HepG2 (cell line): ENCODE results near the gene SAPCD2. TPM values are rescaled to one million over a fixed set of nuclear protein-coding genes. Genes with fewer than 3 reads are reported as not detected.
A peak's percentile ranks its signal among the peaks of the same experiment; 100 is the strongest.

Experiments
- ATAC-seq: fragments of 200-7000 bp; cut with Tn5 transposase; 3 replicates; pipeline ENCODE4 v1.9.1; 2020; ENCODE audit warnings: mild to moderate bottlenecking, moderate library complexity
- BruUV-seq: library from RNA; stranded (reverse); fragments of 400-500 nt; replicated peaks from 2 replicates; lab custom pipeline; 2021; lab: Mats Ljungman, UMichigan
- CTCF ChIA-PET: fragments of 300-600 bp; formaldehyde crosslinking; extraction: SDS; loops from one replicate; lab custom pipeline; 2021; ENCODE audit warnings: low total read pairs, inconsistent platforms, low intra/inter-chr PET ratio; lab: Yijun Ruan, JAX
- POLR2A ChIA-PET: fragments of 350-600 bp; sonication (Branson Sonifier 250); formaldehyde crosslinking; loops from one replicate; lab custom pipeline; 2020; ENCODE audit warnings: antibody characterized with exemption, inconsistent platforms; lab: Yijun Ruan, JAX
- DNase-seq: peaks from one replicate; pipeline ENCODE4 v3.0.0-alpha.2; 2015; ENCODE audit warnings: low spot score
- FAIRE-seq: peaks from 3 replicates; lab custom pipeline; 2011; peaks lifted over from hg19 to GRCh38; lab: Jason Lieb, UNC
- H2AFZ ChIP-seq: one replicate; pipeline ENCODE4 v1.6.1; 2011; ENCODE audit warnings: low read length, inconsistent platforms
- H3K27ac ChIP-seq: fragments of 300-600 bp; 3 replicates; pipeline ENCODE4 v1.8.0; 2011; ENCODE audit warnings: mixed run types, mild to moderate bottlenecking, mixed read lengths, low read length, inconsistent platforms; ENCODE audit not compliant: insufficient read depth; ENCODE audit errors: extremely low read length
- H3K27me3 ChIP-seq, 2 experiments: fragments of 200-600 bp in 1 of 2; 2 replicates in 1 of 2; 3 replicates in 1 of 2; pipeline versions ENCODE4 v1.6.0 to v1.8.0; 2011; ENCODE audit warnings: low read length in 2 of 2, mild to moderate bottlenecking in 2 of 2, moderate library complexity in 2 of 2, inconsistent platforms in 1 of 2; ENCODE audit not compliant: insufficient read depth in 2 of 2, control insufficient read depth in 1 of 2
- H3K36me3 ChIP-seq, 2 experiments: fragments of 200-600 bp in 1 of 2; replicated peaks in 1 of 2; 2 replicates in 1 of 2; 3 replicates in 1 of 2; pipeline versions ENCODE4 v1.5.1 to v1.8.0; 2011; ENCODE audit warnings: low read length in 2 of 2, inconsistent platforms in 1 of 2; ENCODE audit not compliant: insufficient read depth in 2 of 2, control insufficient read depth in 1 of 2
- H3K4me1 ChIP-seq: 2 replicates; pipeline ENCODE4 v1.5.1; 2012; ENCODE audit warnings: low read length, inconsistent platforms; ENCODE audit not compliant: insufficient read depth
- H3K4me2 ChIP-seq: 2 replicates; pipeline ENCODE4 v1.6.0; 2011; ENCODE audit warnings: low read depth, low read length, inconsistent platforms
- H3K4me3 ChIP-seq, 3 experiments: fragments of 200-600 bp in 1 of 3; sonication (generic), shearing (Covaris generic) in 1 of 3; replicated peaks in 1 of 3; 2 replicates each; pipeline ENCODE4 v1.5.1; 2011 to 2016; ENCODE audit warnings: low read length in 3 of 3, inconsistent platforms in 2 of 3, low read depth in 2 of 3, mild to moderate bottlenecking in 2 of 3, control low read depth in 1 of 3, mixed read lengths in 1 of 3; ENCODE audit not compliant: insufficient read depth in 1 of 3
- H3K79me2 ChIP-seq: one replicate; pipeline ENCODE4 v1.6.1; 2011; ENCODE audit warnings: low read length, inconsistent platforms; ENCODE audit not compliant: insufficient read depth
- H3K9ac ChIP-seq: 2 replicates; pipeline ENCODE4 v1.6.0; 2011; ENCODE audit warnings: mild to moderate bottlenecking, low read depth, low read length, inconsistent platforms; ENCODE audit not compliant: insufficient read depth
- H3K9me3 ChIP-seq: 2 replicates; pipeline ENCODE4 v1.5.1; 2012; ENCODE audit warnings: mild to moderate bottlenecking, low read length
- H4K20me1 ChIP-seq: 2 replicates; pipeline ENCODE4 v1.6.0; 2011; ENCODE audit warnings: inconsistent platforms, mild to moderate bottlenecking, low read length, moderate library complexity; ENCODE audit not compliant: insufficient read depth
- BRCA1 ChIP-seq: sonication (generic); formaldehyde crosslinking; IDR thresholded peaks from 2 replicates; pipeline ENCODE4 v1.4.0; 2020; ENCODE audit warnings: missing genetic modification reagents
- HMGXB3 ChIP-seq: sonication (generic); formaldehyde crosslinking; IDR thresholded peaks from 2 replicates; pipeline ENCODE4 v1.4.0; 2020; ENCODE audit warnings: missing genetic modification reagents, borderline replicate concordance
- KDM5A ChIP-seq: fragments of 200-600 bp; sonication (generic); IDR thresholded peaks from 2 replicates; pipeline ENCODE4 v1.7.0; 2018; ENCODE audit warnings: antibody characterized with exemption, mild to moderate bottlenecking, low read length, borderline replicate concordance
- NR1H2 ChIP-seq: sonication (generic); formaldehyde crosslinking; IDR thresholded peaks from 2 replicates; pipeline ENCODE4 v1.8.1; 2022; ENCODE audit warnings: low read depth, missing genetic modification reagents, borderline replicate concordance
- PRDM4 ChIP-seq: sonication (generic); formaldehyde crosslinking; IDR thresholded peaks from 2 replicates; pipeline ENCODE4 v1.9.0; 2021; ENCODE audit warnings: missing genetic modification reagents, borderline replicate concordance
- TOE1 ChIP-seq: sonication (generic); formaldehyde crosslinking; IDR thresholded peaks from 2 replicates; pipeline ENCODE4 v1.4.0; 2020; ENCODE audit warnings: mild to moderate bottlenecking, missing genetic modification reagents
- ZNF34 ChIP-seq: sonication (generic); formaldehyde crosslinking; IDR thresholded peaks from 2 replicates; pipeline ENCODE4 v1.4.0; 2020; ENCODE audit warnings: mild to moderate bottlenecking, missing genetic modification reagents, borderline replicate concordance
- ZNF652 ChIP-seq: IDR thresholded peaks from 2 replicates; pipeline ENCODE4 v1.6.1; 2016; ENCODE audit warnings: low read depth, borderline replicate concordance
- WGBS: methylation state at CpG from one replicate; pipeline ENCODE4 v1.1.6; 2017; ENCODE audit warnings: low lambda C conversion rate; 5-methylcytosine and 5-hydroxymethylcytosine counted together
- in situ Hi-C: cut with HindIII; loops from 2 replicates; pipeline ENCODE4 v1.10.0; 2017; ENCODE audit warnings: low pct_unique_long_range_greater_than_20kb; ENCODE audit not compliant: extremely low pct_ligation_motif_present
- intact Hi-C: fragments of 100-400 bp; cut with micrococcal nuclease; formaldehyde crosslinking; loops from one replicate; pipeline ENCODE4 v1.10.0; 2022; ENCODE audit not compliant: unreplicated experiment
- polyA plus RNA-seq, 8 experiments: library from polyadenylated mRNA; depleted of rRNA in 3 of 8; stranded (reverse) in 7 of 8; unstranded in 1 of 8; fragments of >200 nt; fragmentation: Illumina TruSeq in 4 of 8; extraction: Trizol in 4 of 8; gene quantifications; 2 replicates each; pipeline versions ENCODE4 v1.2.1 to v1.2.3, GENCODE V29; 2011 to 2016; ENCODE audit warnings: low read depth in 4 of 8, missing spikeins in 1 of 8, mixed read lengths in 1 of 8; ENCODE audit not compliant: insufficient read depth in 1 of 8
- total RNA-seq, 5 experiments: library from RNA; depleted of rRNA; stranded (reverse); fragments of >200 nt; fragmentation: Illumina TruSeq; extraction: Trizol; gene quantifications; 2 replicates each; pipeline ENCODE4 v1.2.3, GENCODE V29; 2016; ENCODE audit warnings: low read depth in 1 of 5
- TF ChIP-seq, protein P1 (sequence below): IDR thresholded peaks from 2 replicates; pipeline ENCODE4 v1.4.0; 2020; ENCODE audit warnings: mild to moderate bottlenecking, missing genetic modification reagents
- TF ChIP-seq, protein P2 (sequence below): sonication (generic); formaldehyde crosslinking; IDR thresholded peaks from 2 replicates; pipeline ENCODE4 v1.4.0; 2020; ENCODE audit warnings: missing genetic modification reagents

The SAPCD2 gene
- total and polyA plus RNA-seq, 2 of the 13 experiments (the other 11 are each of a cell fraction or from before 2014, with no cell fraction given): 21.9 to 42.8 TPM

DNA sequence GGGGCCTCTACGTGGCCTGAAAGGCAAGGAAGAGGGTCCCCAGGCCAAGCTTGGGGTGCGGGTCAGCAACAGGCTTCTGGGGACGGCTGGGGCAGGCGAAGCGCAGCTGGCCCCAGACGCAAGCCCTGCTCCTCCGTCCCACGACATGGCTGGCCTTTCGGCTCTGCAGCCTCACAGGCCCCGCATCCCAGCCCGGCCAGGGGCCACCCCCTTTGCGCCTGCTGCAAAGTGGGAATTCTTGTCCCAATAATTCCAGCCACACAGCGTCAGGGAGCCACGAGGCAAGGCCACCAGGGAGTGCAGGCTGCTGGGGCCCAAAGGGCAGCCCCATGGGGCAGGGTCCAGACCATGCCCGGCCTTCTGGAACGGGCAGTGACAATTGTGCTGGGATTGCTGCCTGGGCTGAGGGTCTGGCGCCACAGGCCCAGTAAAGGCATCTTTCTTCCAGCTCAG is 15.4 kb downstream of the SAPCD2 start:
- DNase-seq: peak; percentile 46
- 6% methylated on average over 7 of the region's 17 CpGs for WGBS
- no peaks in the 10 kb centered on the region for H3K9me3 ChIP-seq
- in situ Hi-C loops: no loop called here
- peaks cover 9% of the 10 kb centered on the region for H3K79me2 ChIP-seq
- BruUV-seq: TSS peak; percentile 90
- H3K4me2 ChIP-seq: peak overlapping the region; percentile 84
- H2AFZ ChIP-seq: no peak overlapping the region
- POLR2A ChIA-PET: interaction anchor here (0.7 to 4.4 kb wide), 18 partner anchors 8 to 255 kb away, joined by 3 to 55 read pairs (median 6); partner anchors contain the start of genes MAN1B1, PAXX, SAPCD2 and SSNA1
- H3K27me3 ChIP-seq: no peaks in the 10 kb centered on the region; a peak in 2 of 5 replicates
- peak overlapping the region; percentile 64 to 84 (median 70) for H3K4me3 ChIP-seq
- peak overlapping the region; percentile 96 for H3K27ac ChIP-seq
- peak; percentile 68 for ATAC-seq
- H3K4me1 ChIP-seq: peaks cover 57% of the 10 kb centered on the region
- intact Hi-C loops: no loop called here
- no peaks in the 10 kb centered on the region for H4K20me1 ChIP-seq
- no peaks in the 10 kb centered on the region for H3K36me3 ChIP-seq
- H3K9ac ChIP-seq: peak overlapping the region; percentile 82
- no peak for FAIRE-seq
- CTCF ChIA-PET: interaction anchor here (1.5 kb wide), 1 partner anchor 26 kb away, joined by 4 read pairs; no protein-coding TSS in a partner anchor
- TF ChIP-seq TOE1 (no peak), KDM5A (no peak), PRDM4 (CRISPR knock-in tag) (no peak), ZNF34 (no peak), ZNF652 (CRISPR knock-in tag) (no peak), BRCA1 (CRISPR knock-in tag) (peak; percentile 66; the same call in 1 of the 2 replicates), HMGXB3 (CRISPR knock-in tag) (peak; percentile 13; the same call in 1 of the 2 replicates), NR1H2 (CRISPR knock-in tag) (no peak)
- TF ChIP-seq, protein P1, sequence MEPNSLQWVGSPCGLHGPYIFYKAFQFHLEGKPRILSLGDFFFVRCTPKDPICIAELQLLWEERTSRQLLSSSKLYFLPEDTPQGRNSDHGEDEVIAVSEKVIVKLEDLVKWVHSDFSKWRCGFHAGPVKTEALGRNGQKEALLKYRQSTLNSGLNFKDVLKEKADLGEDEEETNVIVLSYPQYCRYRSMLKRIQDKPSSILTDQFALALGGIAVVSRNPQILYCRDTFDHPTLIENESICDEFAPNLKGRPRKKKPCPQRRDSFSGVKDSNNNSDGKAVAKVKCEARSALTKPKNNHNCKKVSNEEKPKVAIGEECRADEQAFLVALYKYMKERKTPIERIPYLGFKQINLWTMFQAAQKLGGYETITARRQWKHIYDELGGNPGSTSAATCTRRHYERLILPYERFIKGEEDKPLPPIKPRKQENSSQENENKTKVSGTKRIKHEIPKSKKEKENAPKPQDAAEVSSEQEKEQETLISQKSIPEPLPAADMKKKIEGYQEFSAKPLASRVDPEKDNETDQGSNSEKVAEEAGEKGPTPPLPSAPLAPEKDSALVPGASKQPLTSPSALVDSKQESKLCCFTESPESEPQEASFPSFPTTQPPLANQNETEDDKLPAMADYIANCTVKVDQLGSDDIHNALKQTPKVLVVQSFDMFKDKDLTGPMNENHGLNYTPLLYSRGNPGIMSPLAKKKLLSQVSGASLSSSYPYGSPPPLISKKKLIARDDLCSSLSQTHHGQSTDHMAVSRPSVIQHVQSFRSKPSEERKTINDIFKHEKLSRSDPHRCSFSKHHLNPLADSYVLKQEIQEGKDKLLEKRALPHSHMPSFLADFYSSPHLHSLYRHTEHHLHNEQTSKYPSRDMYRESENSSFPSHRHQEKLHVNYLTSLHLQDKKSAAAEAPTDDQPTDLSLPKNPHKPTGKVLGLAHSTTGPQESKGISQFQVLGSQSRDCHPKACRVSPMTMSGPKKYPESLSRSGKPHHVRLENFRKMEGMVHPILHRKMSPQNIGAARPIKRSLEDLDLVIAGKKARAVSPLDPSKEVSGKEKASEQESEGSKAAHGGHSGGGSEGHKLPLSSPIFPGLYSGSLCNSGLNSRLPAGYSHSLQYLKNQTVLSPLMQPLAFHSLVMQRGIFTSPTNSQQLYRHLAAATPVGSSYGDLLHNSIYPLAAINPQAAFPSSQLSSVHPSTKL (CRISPR knock-in tag): peak; percentile 9; the same call in 1 of the 2 replicates
- TF ChIP-seq, protein P2, sequence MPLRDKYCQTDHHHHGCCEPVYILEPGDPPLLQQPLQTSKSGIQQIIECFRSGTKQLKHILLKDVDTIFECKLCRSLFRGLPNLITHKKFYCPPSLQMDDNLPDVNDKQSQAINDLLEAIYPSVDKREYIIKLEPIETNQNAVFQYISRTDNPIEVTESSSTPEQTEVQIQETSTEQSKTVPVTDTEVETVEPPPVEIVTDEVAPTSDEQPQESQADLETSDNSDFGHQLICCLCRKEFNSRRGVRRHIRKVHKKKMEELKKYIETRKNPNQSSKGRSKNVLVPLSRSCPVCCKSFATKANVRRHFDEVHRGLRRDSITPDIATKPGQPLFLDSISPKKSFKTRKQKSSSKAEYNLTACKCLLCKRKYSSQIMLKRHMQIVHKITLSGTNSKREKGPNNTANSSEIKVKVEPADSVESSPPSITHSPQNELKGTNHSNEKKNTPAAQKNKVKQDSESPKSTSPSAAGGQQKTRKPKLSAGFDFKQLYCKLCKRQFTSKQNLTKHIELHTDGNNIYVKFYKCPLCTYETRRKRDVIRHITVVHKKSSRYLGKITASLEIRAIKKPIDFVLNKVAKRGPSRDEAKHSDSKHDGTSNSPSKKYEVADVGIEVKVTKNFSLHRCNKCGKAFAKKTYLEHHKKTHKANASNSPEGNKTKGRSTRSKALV (CRISPR knock-in tag): 0 out of 2 replicates have a peak, but pooled peaks have one; percentile 48
